Activated T-helper 17 cell treated with anti-CD3 and anti-CD28 coated beads, Interleukin-2, amount 50 U/mL, for 72 hours (primary cell): ENCODE data around the gene SP110. TPM values are rescaled to one million over a fixed set of nuclear protein-coding genes. Genes with fewer than 3 reads are reported as not detected.
"Not testable (repeated sequence)": the region's sequence is repeated elsewhere in the genome, so short reads cannot be mapped to it uniquely, and the experiment has no call there.

Experiments used
- ATAC-seq: fragments of 150-1000 bp; cut with Tn5 transposase; replicated peaks from 2 replicates; pipeline ENCODE4 v1.10.0; 2021; ENCODE audit warnings: mild to moderate bottlenecking, moderate library complexity
- H3K27ac Mint-ChIP-seq: one replicate; pipeline ENCODE4 v1.8.0; 2022; ENCODE audit warnings: mixed read lengths
- H3K27me3 Mint-ChIP-seq: one replicate; pipeline ENCODE4 v1.8.0; 2022; ENCODE audit warnings: mixed read lengths
- H3K36me3 Mint-ChIP-seq: one replicate; pipeline ENCODE4 v1.8.0; 2022; ENCODE audit warnings: low read depth, mild to moderate bottlenecking, mixed read lengths
- H3K4me1 Mint-ChIP-seq: one replicate; pipeline ENCODE4 v1.8.0; 2022; ENCODE audit warnings: mixed read lengths
- H3K4me3 Mint-ChIP-seq: one replicate; pipeline ENCODE4 v1.8.0; 2022; ENCODE audit warnings: mild to moderate bottlenecking, mixed read lengths
- H3K9me3 Mint-ChIP-seq: one replicate; pipeline ENCODE4 v1.8.0; 2022; ENCODE audit warnings: mixed read lengths
- total RNA-seq, 2 donors: library from RNA; stranded (reverse); gene quantifications; one replicate each; pipeline ENCODE4 v1.2.3, GENCODE V29; 2022

The SP110 gene
- total RNA-seq, 2 donors from 2014 or later, result 53.1 to 56.8 TPM

DNA sequence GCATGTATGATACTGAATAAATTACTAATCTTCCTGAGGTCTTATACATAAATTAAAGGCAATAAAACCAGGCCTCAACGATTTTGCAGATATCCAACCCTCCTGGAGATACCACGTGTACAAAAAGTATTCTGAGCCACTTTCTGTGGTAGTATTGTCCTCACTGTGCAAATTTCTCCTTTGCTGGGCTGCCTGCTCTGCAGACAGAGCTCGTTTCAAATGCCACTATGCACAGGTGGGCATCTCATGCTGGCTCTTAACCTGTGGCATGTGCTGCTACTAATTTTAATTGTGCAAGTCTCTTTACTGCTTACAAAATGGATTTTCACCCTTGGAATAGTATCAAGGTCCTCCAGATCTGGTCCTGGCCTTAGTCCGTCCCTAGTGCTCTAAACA lies 84.7 kb downstream of the SP110 start:
- Mint-ChIP-seq H3K4me1 (no peaks in the 10 kb centered on the region), H3K27me3 (peaks cover 10% of the 10 kb centered on the region), H3K27ac (no peak overlapping the region), H3K4me3 (no peak overlapping the region), H3K36me3 (no peaks in the 10 kb centered on the region), H3K9me3 (no peaks in the 10 kb centered on the region)
- ATAC-seq, result no peak

DNA sequence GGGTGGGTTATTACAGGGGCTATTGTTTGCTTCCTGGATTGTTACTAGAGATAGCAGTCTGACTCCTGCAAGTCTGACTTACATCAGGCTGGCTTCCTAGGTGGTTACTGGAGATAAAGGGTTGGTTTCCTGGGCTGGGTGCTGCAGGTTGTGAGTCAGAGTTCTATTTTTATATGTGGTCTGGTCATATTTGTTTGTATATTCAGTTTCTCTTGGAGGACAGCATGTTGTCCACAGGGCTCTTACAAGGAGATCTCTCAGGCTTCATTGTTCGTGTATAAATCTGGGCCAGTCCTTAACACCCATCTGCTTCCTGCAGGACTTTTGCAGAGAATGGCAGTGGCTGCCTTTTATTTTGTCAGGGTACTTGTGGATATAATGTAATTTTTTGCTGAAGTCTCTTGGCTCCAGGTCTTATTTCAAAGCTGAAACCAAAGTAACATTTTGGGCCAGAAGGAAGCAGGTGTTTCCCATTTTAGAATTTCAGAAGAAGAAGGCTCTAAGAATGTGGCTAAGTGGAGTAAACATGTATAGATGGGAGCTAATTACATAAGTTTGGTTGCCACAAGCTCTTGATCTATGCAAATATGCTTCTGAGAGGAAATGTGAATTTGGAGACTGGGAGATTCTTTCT lies 85.2 kb downstream of the SP110 start:
- Mint-ChIP-seq H3K27me3 (peaks cover 6% of the 10 kb centered on the region), H3K36me3 (no peaks in the 10 kb centered on the region), H3K27ac (no peak overlapping the region), H3K9me3 (no peaks in the 10 kb centered on the region), H3K4me1 (no peaks in the 10 kb centered on the region), H3K4me3 (no peak overlapping the region)
- no peak for ATAC-seq

- no peak overlapping the region for H3K27ac Mint-ChIP-seq
- H3K9me3 Mint-ChIP-seq, result no peaks in the 10 kb centered on the region
- H3K4me3 Mint-ChIP-seq, result no peak overlapping the region
- H3K36me3 Mint-ChIP-seq, result no peaks in the 10 kb centered on the region
- peaks cover 6% of the 10 kb centered on the region for H3K27me3 Mint-ChIP-seq
- no peaks in the 10 kb centered on the region for H3K4me1 Mint-ChIP-seq
- ATAC-seq, result no peak
Observed at GRCh38 chr2:230131366-230131765, 88.4 kb downstream of the SP110 start.

DNA sequence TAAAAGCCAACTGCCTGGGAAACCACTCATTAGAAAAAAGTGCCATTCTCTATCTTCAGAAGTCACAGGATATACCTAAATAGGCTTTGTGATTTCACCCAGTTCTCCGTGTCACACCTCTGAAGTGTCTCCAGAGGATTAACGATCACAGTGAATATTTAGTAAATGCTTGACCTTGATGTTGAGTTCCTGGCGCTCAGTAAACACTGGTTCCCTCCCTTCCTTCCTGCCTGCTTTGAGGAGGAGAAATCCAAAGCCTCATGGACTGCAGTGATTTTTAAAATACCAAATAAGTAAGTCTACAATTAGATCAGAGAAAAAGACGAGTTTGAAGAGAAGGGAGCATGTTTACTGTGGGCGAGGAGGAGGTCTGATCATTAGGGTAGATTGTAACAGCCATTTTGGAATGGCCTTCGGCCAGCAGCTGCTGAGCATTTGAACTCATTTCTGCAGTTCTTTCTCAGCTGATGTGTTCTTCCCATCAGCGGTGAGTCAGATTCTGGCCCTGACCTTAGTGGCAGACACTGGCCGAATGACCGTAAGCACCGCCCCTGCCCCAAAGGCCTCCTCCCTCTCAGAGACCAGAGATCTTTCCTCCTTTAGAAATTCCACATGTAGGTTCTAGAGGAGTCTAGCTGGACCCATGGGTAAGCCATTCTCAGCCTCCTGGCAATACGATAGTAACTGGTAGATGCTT lies 89.0 kb downstream of the SP110 start:
- no peak overlapping the region for H3K27ac Mint-ChIP-seq
- H3K4me1 Mint-ChIP-seq, result no peaks in the 10 kb centered on the region
- no peak overlapping the region for H3K4me3 Mint-ChIP-seq
- H3K27me3 Mint-ChIP-seq, result peaks cover 6% of the 10 kb centered on the region
- no peak for ATAC-seq
- no peaks in the 10 kb centered on the region for H3K36me3 Mint-ChIP-seq
- no peaks in the 10 kb centered on the region for H3K9me3 Mint-ChIP-seq

DNA sequence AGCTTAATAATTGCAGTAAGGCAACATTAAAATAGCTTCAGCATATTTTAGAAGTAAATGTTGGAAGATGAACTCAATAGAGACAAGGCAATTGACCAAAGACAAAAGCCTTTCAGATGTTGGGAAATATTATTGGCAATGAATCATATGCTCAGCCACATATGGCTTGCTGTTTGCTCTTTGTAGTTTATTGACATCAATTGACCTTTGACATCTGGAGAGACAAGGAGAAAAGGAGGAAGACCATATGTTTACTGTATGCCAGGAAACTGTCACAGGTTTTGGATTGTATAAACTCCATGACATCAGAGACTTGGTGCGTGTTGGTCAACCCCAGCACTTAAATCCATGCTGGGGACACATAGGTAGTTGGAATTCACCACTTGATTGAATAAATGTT lies 90.4 kb downstream of the SP110 start:
- Mint-ChIP-seq H3K36me3 (no peaks in the 10 kb centered on the region), H3K4me3 (no peak overlapping the region), H3K9me3 (no peaks in the 10 kb centered on the region), H3K4me1 (no peaks in the 10 kb centered on the region), H3K27me3 (peaks cover 6% of the 10 kb centered on the region), H3K27ac (no peak overlapping the region)
- ATAC-seq, result no peak

- peaks cover 6% of the 10 kb centered on the region for H3K27me3 Mint-ChIP-seq
- no peak for ATAC-seq
Observed at GRCh38 chr2:230128623-230129342, 91.0 kb downstream of the SP110 start.

GRCh38 chr2:230127195-230127594 lies 92.6 kb downstream of the SP110 start:
- Mint-ChIP-seq H3K36me3 (no peaks in the 10 kb centered on the region), H3K9me3 (no peaks in the 10 kb centered on the region), H3K4me1 (no peaks in the 10 kb centered on the region), H3K27me3 (peaks cover 6% of the 10 kb centered on the region), H3K27ac (no peak overlapping the region), H3K4me3 (no peak overlapping the region)
- ATAC-seq, result no peak

More at GRCh38 chr2:230128623-230129342, 91.0 kb downstream of the SP110 start:
- no peaks in the 10 kb centered on the region for H3K36me3 Mint-ChIP-seq
- H3K4me3 Mint-ChIP-seq, result no peak overlapping the region
- no peaks in the 10 kb centered on the region for H3K9me3 Mint-ChIP-seq
- no peak overlapping the region for H3K27ac Mint-ChIP-seq
- no peaks in the 10 kb centered on the region for H3K4me1 Mint-ChIP-seq

DNA sequence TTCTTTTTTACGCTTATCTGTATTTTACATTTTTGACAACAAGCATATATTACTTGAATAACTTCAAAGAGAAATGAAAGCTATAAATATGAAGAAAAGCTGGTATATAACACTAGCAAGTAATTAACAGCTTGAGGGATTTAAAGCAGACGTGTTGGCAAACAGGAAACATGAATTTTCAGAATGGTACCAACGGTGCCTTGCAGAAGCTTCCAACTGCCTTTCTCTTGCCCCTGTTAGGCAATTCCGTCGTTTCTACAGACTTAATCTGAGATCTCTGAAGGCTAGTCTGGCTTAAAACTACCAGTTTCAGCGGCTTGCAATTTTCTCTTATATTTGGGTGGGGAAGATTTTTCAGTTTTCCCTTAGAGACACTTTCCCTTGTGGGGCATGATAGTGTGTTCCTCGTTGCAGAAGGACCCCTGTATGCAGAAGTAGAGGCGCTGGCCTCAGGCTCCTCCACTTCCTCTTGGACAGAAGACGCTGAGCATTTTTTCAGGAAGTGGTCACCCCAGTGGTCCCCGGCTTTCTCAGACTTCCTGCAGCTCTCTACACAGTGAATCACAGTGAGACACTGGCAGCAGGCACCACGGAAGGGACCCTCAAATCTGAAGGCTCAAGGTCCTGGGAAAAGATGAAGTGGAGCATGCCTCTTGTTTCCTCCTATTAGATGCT lies 94.9 kb downstream of the SP110 start:
- Mint-ChIP-seq H3K36me3 (no peaks in the 10 kb centered on the region), H3K9me3 (no peaks in the 10 kb centered on the region), H3K27me3 (no peaks in the 10 kb centered on the region), H3K4me1 (no peaks in the 10 kb centered on the region), H3K4me3 (no peak overlapping the region), H3K27ac (no peak overlapping the region)
- peak; percentile 21 for ATAC-seq

- Mint-ChIP-seq H3K27me3 (no peaks in the 10 kb centered on the region), H3K9me3 (no peaks in the 10 kb centered on the region), H3K27ac (no peak overlapping the region), H3K4me1 (no peaks in the 10 kb centered on the region), H3K36me3 (no peaks in the 10 kb centered on the region), H3K4me3 (no peak overlapping the region)
- ATAC-seq, result no peak
Observed at GRCh38 chr2:230124235-230124634, 95.5 kb downstream of the SP110 start.

GRCh38 chr2:230120376-230120775 lies 99.4 kb downstream of the SP110 start:
- not testable (repeated sequence) for H3K9me3 Mint-ChIP-seq, H3K36me3 Mint-ChIP-seq, H3K27ac Mint-ChIP-seq, ATAC-seq, H3K27me3 Mint-ChIP-seq, H3K4me1 Mint-ChIP-seq, H3K4me3 Mint-ChIP-seq

- not testable (repeated sequence) for H3K4me1 Mint-ChIP-seq, ATAC-seq, H3K36me3 Mint-ChIP-seq, H3K4me3 Mint-ChIP-seq, H3K27me3 Mint-ChIP-seq, H3K27ac Mint-ChIP-seq, H3K9me3 Mint-ChIP-seq
Observed at GRCh38 chr2:230119827-230120226, 100.0 kb downstream of the SP110 start.

Other genes starting within 250 kb of the SP110 start
- not detected for gene SLC16A14, start 151.1 kb downstream of the SP110 start, total RNA-seq
- gene SP140, start 5.8 kb upstream of the SP110 start, total RNA-seq, result 10 to 100 TPM; 60.8 to 91.7 TPM
- gene SP140L, start 107.2 kb upstream of the SP110 start, total RNA-seq, result 10 to 100 TPM; 45.1 to 70.4 TPM
- gene SP100, start 196.2 kb upstream of the SP110 start, total RNA-seq, result 100 to 1,000 TPM; 131 to 175 TPM